ENCODE results near the gene TRAPPC3L.

Gene TRAPPC3L

GRCh38 chr6:116475141-116475540 lies 70.3 kb downstream of the TRAPPC3L start (continued):
- TF ChIP-seq POU6F1 (CRISPR knock-in tag; IDR thresholded peaks at IDR 0.05; ENCODE audit: borderline replicate concordance, low read depth) (no peak), CSRNP3 (CRISPR knock-in tag; IDR thresholded peaks at IDR 0.05) (no peak), PPARA (CRISPR knock-in tag; IDR thresholded peaks at IDR 0.05; ENCODE audit: borderline replicate concordance) (no peak), PATZ1 (CRISPR knock-in tag; IDR thresholded peaks at IDR 0.05; ENCODE audit: borderline replicate concordance) (no peak)

DNA sequence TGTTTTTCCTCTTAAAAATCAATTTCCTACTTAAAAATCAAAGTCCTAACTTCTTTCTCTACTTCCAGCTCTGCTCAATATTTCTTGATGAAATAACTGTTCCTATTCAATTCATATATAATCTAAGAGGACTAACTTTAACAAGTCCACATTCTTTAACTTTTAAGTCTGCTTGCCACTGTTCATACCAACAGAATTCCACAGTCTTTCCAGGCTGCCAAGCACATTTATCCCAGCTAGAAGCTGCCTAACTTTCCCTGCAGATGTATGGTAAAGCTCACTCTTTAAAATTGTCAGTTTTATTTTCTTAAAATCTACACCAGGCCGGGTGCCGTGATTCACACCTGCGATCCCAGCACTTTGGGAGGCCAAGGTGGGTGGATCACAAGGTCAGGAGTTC lies 72.8 kb downstream of the TRAPPC3L start:
- TF ChIP-seq PATZ1 (CRISPR knock-in tag; IDR thresholded peaks at IDR 0.05; ENCODE audit: borderline replicate concordance) (no peak), POU6F1 (CRISPR knock-in tag; IDR thresholded peaks at IDR 0.05; ENCODE audit: borderline replicate concordance, low read depth) (no peak), ZFP30 (CRISPR knock-in tag; IDR thresholded peaks at IDR 0.05) (no peak), ISL1 (CRISPR knock-in tag; IDR thresholded peaks at IDR 0.05) (no peak), PPARA (CRISPR knock-in tag; IDR thresholded peaks at IDR 0.05; ENCODE audit: borderline replicate concordance) (no peak), SNAI2 (CRISPR knock-in tag; IDR thresholded peaks at IDR 0.05) (no peak), ZFP3 (CRISPR knock-in tag; IDR thresholded peaks at IDR 0.05) (no peak)
- peak; percentile 79 for ATAC-seq

DNA sequence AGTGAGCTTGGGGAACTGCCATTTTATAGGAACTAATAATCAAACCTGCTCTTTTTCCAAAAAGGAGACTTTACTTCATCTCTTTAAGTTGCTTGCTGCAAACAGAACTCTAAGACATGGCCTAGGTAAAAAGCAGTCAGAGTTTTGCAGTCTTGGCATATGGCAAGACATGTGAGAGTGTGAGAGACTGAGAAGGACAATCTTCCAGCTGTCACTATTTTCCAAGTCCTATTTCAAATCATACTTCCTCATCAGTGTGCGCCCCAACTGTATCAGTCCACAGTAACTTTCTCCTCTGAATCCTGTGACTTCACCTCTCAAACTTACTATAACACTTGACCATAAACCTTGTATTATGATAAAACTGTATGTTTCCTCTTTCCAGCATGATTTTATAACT lies 74.0 kb downstream of the TRAPPC3L start:
- no peak for ATAC-seq
- TF ChIP-seq ZFP3 (CRISPR knock-in tag; IDR thresholded peaks at IDR 0.05) (no peak), ZNF565 (CRISPR knock-in tag; conservative IDR thresholded peaks at IDR 0.05; ENCODE audit: low read depth) (no peak), OSR1 (CRISPR knock-in tag; IDR thresholded peaks at IDR 0.05) (no peak), ESRRG (CRISPR knock-in tag; IDR thresholded peaks at IDR 0.05) (no peak), GLIS3 (CRISPR knock-in tag; IDR thresholded peaks at IDR 0.05) (no peak), RARB (CRISPR knock-in tag; IDR thresholded peaks at IDR 0.05) (no peak), CSRNP3 (CRISPR knock-in tag; IDR thresholded peaks at IDR 0.05) (no peak), PATZ1 (CRISPR knock-in tag; IDR thresholded peaks at IDR 0.05; ENCODE audit: borderline replicate concordance) (no peak), SNAI2 (CRISPR knock-in tag; IDR thresholded peaks at IDR 0.05) (no peak), CSDC2 (CRISPR knock-in tag; IDR thresholded peaks at IDR 0.05) (no peak), ZFP30 (CRISPR knock-in tag; IDR thresholded peaks at IDR 0.05) (no peak), TCF4 (CRISPR knock-in tag; IDR thresholded peaks at IDR 0.05; ENCODE audit: borderline replicate concordance) (no peak), ZNF8 (CRISPR knock-in tag; IDR thresholded peaks at IDR 0.05) (no peak)
- TF ChIP-seq, protein P1, sequence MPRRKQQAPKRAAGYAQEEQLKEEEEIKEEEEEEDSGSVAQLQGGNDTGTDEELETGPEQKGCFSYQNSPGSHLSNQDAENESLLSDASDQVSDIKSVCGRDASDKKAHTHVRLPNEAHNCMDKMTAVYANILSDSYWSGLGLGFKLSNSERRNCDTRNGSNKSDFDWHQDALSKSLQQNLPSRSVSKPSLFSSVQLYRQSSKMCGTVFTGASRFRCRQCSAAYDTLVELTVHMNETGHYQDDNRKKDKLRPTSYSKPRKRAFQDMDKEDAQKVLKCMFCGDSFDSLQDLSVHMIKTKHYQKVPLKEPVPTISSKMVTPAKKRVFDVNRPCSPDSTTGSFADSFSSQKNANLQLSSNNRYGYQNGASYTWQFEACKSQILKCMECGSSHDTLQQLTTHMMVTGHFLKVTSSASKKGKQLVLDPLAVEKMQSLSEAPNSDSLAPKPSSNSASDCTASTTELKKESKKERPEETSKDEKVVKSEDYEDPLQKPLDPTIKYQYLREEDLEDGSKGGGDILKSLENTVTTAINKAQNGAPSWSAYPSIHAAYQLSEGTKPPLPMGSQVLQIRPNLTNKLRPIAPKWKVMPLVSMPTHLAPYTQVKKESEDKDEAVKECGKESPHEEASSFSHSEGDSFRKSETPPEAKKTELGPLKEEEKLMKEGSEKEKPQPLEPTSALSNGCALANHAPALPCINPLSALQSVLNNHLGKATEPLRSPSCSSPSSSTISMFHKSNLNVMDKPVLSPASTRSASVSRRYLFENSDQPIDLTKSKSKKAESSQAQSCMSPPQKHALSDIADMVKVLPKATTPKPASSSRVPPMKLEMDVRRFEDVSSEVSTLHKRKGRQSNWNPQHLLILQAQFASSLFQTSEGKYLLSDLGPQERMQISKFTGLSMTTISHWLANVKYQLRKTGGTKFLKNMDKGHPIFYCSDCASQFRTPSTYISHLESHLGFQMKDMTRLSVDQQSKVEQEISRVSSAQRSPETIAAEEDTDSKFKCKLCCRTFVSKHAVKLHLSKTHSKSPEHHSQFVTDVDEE (CRISPR knock-in tag; IDR thresholded peaks at IDR 0.05), result no peak
- TF ChIP-seq, protein P2, sequence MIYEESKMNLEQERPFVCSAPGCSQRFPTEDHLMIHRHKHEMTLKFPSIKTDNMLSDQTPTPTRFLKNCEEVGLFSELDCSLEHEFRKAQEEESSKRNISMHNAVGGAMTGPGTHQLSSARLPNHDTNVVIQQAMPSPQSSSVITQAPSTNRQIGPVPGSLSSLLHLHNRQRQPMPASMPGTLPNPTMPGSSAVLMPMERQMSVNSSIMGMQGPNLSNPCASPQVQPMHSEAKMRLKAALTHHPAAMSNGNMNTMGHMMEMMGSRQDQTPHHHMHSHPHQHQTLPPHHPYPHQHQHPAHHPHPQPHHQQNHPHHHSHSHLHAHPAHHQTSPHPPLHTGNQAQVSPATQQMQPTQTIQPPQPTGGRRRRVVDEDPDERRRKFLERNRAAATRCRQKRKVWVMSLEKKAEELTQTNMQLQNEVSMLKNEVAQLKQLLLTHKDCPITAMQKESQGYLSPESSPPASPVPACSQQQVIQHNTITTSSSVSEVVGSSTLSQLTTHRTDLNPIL (CRISPR knock-in tag; IDR thresholded peaks at IDR 0.05; ENCODE audit: low read depth), result no peak
